ENCODE measurements around the gene LYL1.

LYL1 gene

DNA sequence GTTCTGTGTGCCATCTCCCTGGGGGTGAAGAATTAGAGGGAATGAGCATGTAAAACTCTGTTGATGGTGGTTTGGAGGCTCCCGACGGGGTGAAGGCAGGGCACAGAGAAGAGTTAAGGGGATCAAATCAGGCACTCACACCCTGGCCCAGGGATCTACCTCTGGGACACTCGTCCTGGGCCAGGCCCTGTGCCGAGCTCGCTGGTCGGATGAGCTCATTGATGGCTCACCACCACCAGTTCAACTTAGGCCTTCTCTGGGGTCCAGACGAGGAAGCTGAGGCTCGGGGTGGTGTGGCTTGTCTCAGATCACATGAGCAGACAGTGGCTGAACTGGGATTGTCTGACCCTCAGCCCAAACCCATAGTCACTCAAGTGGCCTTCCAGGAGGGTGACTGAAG lies 17.0 kb upstream of the LYL1 start:
- peak overlapping the region; percentile 91 for H3K4me3 ChIP-seq (ENCODE audit: low read depth, low read length)
- POLR2A ChIA-PET = interaction anchor here (1.1 to 2.6 kb wide), 2 partner anchors 30 to 35 kb away, joined by 9 to 10 read pairs; partner anchors contain the start of genes IER2 and STX10
- CTCF ChIA-PET = interaction anchor here (0.8 to 2.4 kb wide), 9 partner anchors 9 to 154 kb away, joined by 3 to 10 read pairs (median 5); partner anchors contain the start of genes IER2 and STX10
- TF ChIP-seq CTCF (IDR thresholded peaks at IDR 0.05; ENCODE audit: insufficient read depth, low read length, missing control alignments) = no peak
- DNase-seq (ENCODE audit: low read depth, low spot score) = no peak

GRCh38 chr19:13118424-13119193 lies 16.0 kb upstream of the LYL1 start:
- no peak for TF ChIP-seq CTCF (IDR thresholded peaks at IDR 0.05; ENCODE audit: insufficient read depth, low read length, missing control alignments)
- DNase-seq (ENCODE audit: low read depth, low spot score) = no peak
- ChIA-PET POLR2A (interaction anchor here (0.6 to 2.6 kb wide), 6 partner anchors 14 to 281 kb away, joined by 3 to 13 read pairs (median 9); partner anchors contain the start of genes IER2 and STX10), CTCF (interaction anchor here (0.8 to 2.4 kb wide), 11 partner anchors 10 to 153 kb away, joined by 3 to 10 read pairs (median 4); partner anchors contain the start of genes IER2 and STX10)
- peak overlapping the region; percentile 91 for H3K4me3 ChIP-seq (ENCODE audit: low read depth, low read length)

DNA sequence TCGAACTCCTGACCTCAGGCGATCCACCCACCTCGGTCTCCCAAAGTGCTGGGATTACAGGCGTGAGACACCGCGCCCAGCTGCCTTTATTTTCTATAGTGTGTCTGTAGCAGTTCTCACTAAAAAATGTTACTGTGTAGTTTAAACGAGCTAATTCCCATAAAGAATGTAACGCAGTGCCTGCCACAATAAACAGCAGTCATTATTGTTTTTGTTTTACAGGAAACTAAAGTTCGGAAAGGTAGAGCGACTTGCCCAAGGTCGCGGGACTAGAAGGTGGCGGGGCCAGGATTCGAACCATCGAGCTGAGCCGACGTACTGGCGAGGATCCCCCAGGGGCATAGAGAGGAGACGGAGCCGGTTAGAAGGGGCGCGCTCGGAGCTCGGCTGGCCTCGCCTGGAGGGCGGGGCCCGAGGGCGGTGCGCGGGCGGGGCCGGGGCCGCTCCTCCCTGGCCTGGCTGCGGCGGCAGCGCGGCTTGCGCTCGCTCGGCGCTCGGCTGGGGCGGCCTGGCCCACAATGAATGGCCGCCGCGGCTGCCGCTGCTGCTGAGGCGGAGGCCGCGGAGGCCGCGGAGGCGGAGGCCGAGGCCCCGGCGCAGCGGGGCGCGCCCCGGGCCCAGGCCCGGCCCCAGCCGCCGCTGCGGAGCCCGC lies 15.2 kb upstream of the LYL1 start, which contains the start of gene NACC1:
TSS of gene NACC1 (plus strand) at position 493 of the 652 bp plus-strand sequence. CDS start 16,944 bp downstream, outside the sequence.
- POLR2A ChIA-PET = interaction anchor here (1.7 to 2.2 kb wide), 3 partner anchors 15 to 37 kb away, joined by 7 to 13 read pairs (median 9); no protein-coding TSS in a partner anchor
- CTCF ChIA-PET = interaction anchor here (0.7 to 2.4 kb wide), 9 partner anchors 13 to 152 kb away, joined by 3 to 10 read pairs (median 4); partner anchors contain the start of genes IER2 and STX10
- H3K4me3 ChIP-seq (ENCODE audit: low read depth, low read length) = peak within 1 kb of the TSS; percentile 99
- TF ChIP-seq CTCF (IDR thresholded peaks at IDR 0.05; ENCODE audit: insufficient read depth, low read length, missing control alignments) = no peak
- no peak for DNase-seq (ENCODE audit: low read depth, low spot score)

- ChIA-PET POLR2A (interaction anchor here (1.7 to 2.2 kb wide), 3 partner anchors 15 to 38 kb away, joined by 7 to 13 read pairs (median 9); no protein-coding TSS in a partner anchor), CTCF (interaction anchor here (0.7 to 1.5 kb wide), 7 partner anchors 12 to 152 kb away, joined by 3 to 6 read pairs (median 4); partner anchors contain the start of genes IER2 and STX10)
- no peak for TF ChIP-seq CTCF (IDR thresholded peaks at IDR 0.05; ENCODE audit: insufficient read depth, low read length, missing control alignments)
- no peak for DNase-seq (ENCODE audit: low read depth, low spot score)
- H3K4me3 ChIP-seq (ENCODE audit: low read depth, low read length) = peak overlapping the region; percentile 99
Measured at GRCh38 chr19:13117176-13117771, 14.6 kb upstream of the LYL1 start.

GRCh38 chr19:13116282-13117175 lies 13.9 kb upstream of the LYL1 start, which contains the start of gene TRMT1:
Gene TRMT1 (minus strand): TSS chr19:13116740. CDS start chr19:13116399, 341 bp downstream.
- CTCF ChIA-PET = interaction anchor here (1.2 to 2.1 kb wide), 4 partner anchors 12 to 151 kb away, joined by 3 to 6 read pairs (median 6); no protein-coding TSS in a partner anchor
- POLR2A ChIA-PET = interaction anchor here (1.7 to 2.2 kb wide), 2 partner anchors 36 to 38 kb away, joined by 9 to 13 read pairs; no protein-coding TSS in a partner anchor
- TF ChIP-seq CTCF (IDR thresholded peaks at IDR 0.05; ENCODE audit: insufficient read depth, low read length, missing control alignments) = no peak
- DNase-seq (ENCODE audit: low read depth, low spot score) = peak; percentile 55
- H3K4me3 ChIP-seq (ENCODE audit: low read depth, low read length) = peak within 1 kb of the TSS; percentile 99
